NCI-H524 treated with DMSO at 0.1 percent for 48 hours (cell line): ENCODE measurements around the gene CTBS.
"Not testable (repeated sequence)": the region's sequence is repeated elsewhere in the genome, so short reads cannot be mapped to it uniquely, and the experiment has no call there.

Experiments used
- DNase-seq: peaks from one replicate; lab custom pipeline; 2025; lab: John Stamatoyannopoulos, UW

Gene CTBS

DNA sequence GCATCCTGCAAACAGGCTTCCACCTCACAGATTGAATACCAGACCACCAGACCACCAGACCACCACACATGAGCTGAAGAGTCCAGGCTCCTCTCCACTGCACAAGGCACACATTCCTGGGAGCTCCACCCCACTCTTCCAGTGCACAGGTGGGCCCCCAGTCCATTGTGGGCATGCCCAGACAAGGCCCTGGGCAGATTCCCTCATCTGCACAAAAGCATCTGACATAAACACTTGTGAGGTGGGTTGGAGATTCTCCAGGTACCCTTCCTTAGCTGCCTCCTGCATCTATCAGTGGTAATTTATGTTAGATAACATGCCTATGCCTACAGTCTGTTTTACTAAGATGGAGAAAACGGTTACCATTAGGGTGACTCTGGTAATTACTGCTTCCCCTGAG lies 11.6 kb upstream of the CTBS start:
- no peak for DNase-seq

DNA sequence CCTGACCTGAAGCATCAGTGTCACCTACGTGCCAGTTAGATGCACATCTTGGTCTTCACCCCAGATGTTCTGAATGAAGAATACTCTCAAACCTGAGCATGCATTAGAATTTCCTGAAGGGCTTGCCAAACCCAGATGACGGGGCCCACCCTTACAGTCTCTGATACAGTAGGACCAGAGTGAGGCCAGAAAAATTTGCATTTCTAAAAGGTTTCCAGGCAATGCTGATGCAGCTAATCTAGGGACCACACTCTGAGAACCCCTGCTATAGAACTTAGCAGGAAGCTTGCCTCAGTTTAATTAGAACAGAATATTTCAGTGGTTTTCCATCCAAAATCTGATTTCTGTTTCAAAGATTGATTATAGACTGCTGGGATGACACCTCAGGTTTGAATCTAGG lies 9.9 kb upstream of the CTBS start:
- no peak for DNase-seq

DNA sequence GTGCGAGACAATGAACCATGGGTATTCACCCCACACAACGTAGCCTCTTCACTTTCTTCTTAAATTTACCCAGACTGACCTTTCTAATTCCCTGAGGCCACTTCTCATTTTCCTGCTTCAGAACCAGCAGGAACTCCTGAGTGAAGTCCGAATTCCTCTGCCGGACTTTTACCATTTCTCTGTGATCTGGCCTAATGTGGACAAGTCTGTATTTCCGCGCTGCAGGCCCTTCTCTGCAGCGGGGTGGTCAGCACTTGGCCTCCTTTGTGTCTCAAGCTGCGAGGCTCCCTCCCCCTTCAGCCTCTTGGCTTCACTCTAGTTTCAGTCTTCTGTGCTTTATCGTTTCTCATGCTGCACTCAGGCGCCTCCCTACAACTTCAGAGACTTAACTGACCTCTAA lies 9.4 kb upstream of the CTBS start:
- DNase-seq, result no peak

DNA sequence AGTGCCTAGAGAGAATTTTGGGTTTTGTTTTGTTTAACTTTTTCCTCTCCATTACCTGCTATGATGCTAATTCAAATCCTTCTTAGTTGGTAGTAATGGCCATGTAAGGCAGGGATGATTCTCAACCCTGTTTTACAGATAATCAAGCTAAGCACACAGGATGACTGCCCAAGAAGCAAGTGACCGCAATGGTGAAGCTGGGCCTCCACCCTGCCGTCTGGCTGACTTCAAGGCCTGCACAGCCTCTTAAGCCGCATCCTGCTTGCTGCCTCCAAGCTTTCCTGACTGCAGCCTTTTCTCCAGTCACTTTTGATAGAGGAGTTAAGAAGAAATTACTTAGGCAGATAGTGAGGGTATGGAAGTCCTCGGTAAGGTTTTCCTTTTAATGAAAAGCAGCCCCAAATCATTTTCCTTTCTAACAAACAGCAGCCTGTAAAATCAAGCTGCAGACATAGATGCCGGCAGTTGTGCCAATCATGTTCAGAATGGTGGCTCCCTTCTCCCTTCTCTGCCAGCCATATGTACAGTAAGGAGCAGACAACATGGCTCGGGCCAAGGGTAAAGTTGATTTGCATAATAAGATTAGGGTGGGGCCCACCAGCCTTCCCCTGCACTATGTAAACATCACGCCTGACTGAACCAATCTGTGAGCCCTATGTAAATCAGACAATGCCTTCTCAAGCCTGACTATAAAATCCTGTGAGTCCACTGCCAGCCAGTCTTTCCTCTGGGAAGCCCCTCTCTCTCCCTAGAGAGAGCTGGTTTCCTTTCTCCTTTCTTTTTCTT lies 8.8 kb upstream of the CTBS start:
- DNase-seq, result peak; percentile 94

DNA sequence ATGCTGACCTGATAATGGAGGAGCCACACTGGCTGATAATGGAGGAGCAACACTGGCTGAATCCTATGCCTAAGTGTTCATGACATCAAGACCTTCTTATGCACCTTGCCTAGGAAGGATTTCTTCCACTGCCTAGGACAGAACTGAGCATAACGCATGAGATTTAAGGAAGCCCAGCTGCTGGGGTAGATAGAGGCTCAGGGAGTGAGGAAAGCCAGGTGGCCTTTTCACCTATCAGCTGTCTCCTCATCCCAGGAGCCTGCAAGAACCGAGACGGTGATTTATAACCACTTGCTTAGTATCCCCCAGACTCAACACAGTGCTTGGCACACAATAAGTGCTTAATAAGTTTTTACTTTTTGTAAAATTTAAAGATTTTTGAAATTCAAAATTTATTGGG lies 7.4 kb upstream of the CTBS start:
- no peak for DNase-seq

DNA sequence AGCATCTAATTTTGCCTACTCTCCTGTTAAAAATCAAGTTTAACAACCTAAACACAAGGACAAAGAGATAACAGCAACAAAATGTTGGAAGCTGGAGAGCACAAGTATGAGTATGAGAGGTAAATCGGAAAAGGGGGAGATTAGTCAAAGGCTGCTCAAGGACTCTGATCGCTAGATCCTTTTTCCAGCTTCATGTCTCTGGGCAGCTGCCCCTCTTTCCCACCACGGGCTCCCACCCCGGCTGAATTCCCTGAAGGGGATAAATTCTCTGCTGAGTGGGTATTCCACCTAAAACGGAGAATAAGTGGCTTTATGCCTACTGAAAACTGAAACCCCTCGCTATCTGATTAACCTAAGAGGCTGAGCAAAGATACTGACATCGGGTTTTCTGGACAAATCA lies 696 bp upstream of the CTBS start:
- DNase-seq, result peak; percentile 32

DNA sequence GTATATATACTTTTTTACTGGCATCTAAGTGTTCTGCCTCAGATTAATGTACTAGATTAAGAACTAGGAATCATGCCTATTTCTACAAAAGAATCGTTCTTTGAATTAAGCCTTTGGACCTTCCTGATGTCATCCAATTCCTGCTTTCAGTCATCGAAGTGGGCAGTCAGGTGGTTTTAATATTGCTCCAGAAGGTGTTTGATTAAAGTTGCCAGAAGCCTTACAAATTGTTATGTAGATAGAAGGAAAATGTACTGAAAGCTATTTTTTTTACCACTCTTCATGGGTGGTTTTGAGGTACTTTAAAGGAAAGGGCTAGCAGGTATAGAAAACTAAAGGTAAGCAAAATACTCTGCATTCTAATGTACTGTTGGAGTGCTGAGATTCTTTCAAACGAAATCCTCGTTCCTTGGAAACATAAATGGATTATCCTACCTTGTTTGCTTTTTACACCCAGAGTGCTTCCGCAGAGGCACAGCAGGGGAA lies 716 bp downstream of the CTBS start:
- no peak for DNase-seq

DNA sequence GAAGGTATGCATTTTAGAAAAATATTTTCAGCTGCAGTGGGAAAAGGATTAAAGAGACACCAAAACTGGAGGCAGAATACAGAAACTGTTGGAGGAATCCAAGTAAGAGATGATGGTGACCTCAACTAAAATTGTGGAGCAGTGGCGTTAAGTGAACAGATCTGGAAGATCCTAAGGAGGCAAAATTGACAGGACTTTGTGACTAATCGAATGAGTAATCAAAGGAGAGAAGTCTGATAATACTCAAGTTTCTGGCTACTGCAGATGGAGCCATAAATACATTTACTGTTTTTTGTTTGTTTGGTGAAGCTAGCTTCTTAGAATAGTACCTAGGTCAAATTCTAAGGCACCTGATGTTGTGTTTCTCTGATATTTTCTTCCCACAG lies 3.1 kb downstream of the CTBS start:
- DNase-seq, result no peak

DNA sequence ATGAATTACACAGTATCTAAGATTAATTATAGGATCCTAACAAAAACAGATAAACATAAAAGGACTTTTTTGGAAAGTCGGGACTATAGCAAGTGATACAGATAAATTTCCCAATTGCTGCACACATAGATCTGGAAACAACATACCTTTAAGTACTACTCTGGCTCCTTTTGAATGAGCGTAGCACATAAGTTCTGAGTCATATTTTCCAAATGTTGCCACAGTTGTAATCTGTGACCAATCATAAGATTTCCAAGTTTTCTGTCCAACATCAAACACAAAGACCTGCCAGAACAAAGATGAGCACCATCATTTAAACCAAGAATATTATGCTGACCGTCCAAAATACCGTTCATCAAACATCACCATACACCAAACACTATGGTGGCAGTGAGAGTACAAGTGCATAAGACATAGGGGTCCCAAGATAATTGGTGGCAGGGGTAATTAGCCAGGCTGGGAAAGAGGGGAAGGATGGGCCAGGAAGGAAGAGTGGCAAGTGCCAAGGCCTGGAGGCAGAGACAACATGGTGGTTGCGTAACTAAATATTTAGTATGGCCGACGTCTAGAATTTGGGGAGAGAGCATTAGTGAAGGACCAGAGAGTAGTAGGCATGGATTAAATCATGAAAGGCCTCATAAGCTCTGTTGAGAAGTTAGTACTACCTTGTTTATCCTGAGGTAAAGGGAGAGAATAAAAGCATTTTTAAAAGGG lies 3.6 kb downstream of the CTBS start:
- DNase-seq, result no peak

DNA sequence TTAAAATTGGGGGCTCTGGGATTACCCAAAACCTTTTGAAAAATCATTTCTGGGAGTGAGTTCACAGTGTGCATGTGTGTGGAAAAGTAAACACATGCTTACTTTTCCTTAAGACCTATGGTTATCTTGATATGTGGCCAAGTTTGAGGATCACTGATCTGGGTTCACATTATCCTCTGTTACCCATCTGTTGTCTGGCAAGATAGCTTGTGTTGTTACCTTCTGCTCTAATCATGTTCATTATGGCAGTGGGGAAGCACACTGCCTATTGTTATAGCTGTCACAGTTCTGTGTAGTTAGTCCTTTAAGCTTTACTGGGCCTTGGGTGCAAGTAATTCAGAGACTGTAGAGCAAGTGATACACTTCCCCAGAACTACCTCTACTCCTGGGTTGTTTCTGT lies 5.0 kb downstream of the CTBS start:
- peak; percentile 52 for DNase-seq

DNA sequence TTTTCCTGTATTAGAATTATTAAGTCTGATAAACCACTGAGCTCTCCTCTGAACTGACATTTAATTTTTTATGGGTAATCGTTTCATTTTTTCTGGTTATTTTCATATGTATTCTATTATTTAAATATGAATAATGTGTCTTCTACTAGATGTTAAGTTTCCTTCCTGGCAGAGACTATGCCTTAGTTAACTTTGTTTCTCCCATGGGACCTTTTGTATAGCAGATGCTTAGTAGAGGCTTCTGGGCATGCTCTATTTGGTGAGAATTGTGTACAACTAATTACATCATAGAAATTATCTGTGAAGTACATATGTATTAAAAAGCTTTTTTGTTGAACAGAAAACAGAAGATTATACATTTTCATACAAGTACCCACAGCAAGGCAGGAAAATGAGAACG lies 23.4 kb downstream of the CTBS start:
- no peak for DNase-seq

DNA sequence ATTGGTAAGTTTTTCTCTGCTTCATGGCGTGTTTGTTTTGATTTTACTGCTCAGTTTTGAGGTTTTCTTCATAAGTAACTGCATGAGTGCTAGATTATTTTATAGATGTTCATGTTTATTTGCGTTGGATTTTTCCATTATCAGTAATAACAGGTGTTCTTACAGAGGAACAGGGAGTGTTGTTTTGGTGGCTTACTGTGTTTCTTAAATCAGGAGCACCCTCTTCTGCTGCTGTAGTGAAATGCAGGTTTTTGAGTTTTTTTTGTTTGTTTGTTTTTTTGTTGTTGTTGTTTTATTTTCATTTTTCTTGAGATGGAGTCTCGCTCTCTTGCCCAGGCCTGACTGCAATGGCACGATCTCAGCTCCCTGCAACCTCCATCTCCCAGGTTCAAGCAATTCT lies 32.6 kb downstream of the CTBS start:
- DNase-seq, result no peak

DNA sequence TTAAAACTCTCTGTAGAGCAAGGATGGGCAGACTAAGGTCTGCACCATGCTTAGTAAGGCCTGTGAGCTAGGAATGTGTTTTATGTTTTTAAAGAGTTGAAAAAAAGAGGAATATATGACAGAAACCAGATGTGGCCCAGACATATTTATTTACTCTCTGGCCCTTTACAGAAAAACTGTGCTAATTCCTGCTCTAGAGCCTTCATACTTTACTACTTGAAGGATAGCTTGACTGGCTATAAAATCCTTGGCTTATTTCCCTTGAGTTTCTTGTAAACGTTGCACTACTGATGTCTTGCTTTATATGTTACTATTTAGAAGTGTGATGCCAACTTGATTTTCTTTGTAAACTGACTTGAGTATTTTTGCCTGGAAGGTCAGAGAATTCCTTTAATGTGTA lies 33.5 kb downstream of the CTBS start:
- no peak for DNase-seq

DNA sequence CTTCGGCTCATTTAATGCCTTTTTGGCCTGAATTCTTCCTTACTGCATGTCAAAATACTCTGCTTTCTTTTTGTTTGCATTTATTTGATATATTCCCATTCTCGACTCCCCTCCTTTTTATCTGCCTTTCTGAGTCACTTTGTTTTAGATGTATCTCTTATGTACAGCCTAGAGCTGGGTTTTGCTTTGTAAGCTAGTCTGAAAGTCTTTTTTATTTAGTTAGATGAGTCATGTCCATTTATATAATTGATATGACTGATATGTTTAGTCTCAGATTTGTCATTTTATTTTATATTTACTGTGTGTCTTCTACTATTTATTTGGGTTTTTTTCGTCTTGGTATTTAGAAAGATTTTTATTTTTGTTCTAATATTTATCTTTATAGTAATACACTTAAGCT lies 34.3 kb downstream of the CTBS start:
- DNase-seq, result no peak

DNA sequence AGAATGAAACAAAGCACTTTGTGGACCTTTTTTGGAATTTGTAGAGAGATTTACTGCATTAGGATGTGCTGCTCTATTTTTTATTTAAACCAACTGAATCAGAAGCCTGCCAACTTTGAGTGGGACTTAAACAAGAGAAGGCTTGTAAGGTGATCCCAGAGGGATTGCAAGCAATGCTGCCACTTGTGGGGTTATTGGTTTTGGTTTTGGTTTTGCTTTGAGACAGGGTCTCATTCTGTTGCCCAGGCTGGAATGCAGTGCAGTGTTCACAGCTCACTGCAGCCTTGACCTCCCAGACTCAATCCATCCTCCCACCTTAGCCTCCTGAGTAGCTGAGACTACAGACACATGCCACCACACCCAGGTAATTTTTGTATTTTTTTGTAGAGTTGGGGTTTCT lies 35.6 kb downstream of the CTBS start:
- DNase-seq, result no peak

DNA sequence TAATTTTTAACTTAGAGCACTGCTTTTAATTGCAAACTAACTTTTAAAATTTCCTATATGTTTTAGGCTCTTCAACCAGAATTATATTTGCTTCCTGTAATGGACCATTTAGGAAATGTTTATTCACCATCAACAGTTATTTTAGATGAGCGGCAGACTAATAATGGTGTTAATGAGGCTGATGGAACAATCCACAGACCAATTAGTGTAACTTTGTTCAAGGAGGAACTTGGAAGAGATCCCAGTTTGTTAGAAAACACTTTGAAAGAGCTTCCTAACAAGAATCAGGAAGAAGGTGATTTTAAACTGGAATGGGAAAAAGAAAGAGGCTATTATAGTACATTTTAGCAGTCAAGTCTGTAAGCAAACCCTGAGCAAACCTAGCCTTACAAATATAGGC lies 48.5 kb downstream of the CTBS start:
- no peak for DNase-seq

DNA sequence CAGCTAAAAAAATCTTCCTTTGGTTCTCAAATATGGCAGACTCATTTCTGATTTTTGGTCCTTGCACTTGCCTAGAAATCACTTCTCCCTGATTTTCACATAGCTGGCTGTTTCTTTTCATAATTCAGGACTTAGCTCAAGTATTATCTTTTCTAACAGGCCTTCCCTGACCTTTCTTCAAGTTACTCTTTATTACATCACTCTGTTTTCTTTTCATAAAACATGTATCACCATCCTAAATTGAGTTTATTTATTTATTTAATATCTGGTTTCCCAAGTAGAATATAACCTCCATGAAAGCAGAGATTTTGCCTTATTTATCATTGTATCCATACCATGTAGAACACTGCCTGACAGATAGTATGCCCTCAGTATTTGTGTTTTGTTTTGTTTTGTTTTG lies 49.6 kb downstream of the CTBS start:
- no peak for DNase-seq

DNA sequence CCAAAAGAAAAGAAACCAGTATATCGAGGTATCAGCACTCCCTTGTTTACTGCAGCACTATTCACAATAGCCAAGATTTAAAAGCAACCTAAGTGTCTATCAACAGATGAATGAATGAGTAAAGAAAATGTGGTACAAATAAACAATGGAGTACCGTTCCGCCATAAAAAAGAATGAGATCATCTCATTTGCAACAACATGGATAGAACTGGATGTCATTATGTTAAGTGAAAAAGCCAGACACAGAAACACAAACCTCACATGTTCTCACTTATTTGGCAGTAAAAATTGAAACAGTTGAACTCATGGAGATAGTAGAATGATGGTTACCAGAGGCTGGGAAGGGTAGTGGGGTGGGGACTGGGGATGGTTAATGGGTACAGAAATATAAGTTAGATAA lies 63.6 kb downstream of the CTBS start:
- no peak for DNase-seq

DNA sequence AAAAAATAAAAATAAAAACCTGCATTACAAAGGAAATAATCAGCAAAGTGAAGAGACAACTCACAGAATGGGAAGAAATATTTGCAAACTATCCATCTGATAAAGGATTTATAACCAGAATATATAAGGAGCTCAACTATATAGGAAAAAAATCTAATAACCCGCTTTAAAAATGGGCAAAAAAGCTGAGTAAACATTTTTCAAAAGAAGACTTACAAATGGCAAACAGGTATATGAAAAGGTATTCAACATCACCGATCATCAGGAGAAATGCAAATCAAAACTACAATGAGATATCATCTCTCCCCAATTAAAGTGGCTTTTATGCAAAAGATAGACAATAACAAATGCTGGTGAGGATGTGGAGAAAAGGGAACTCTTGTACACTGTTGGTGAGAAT lies 64.1 kb downstream of the CTBS start:
- no peak for DNase-seq

DNA sequence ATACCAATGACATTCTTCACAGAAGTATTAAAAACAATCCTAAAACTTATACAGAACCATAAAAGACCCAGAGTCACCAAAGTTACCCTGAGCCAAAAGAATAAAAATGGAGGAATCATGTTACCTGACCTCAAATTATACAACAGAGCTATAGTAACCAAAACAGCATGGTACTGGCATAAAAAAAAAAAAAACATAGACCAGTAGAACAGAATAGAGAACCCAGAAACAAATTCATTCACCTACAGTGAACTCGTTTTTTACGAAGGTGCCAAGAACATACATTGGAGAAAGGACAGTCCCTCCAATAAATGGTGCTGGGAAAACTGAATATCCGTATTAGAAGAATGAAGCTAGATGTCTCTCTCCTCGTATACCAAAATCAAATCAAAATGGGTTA lies 65.2 kb downstream of the CTBS start:
- no peak for DNase-seq

DNA sequence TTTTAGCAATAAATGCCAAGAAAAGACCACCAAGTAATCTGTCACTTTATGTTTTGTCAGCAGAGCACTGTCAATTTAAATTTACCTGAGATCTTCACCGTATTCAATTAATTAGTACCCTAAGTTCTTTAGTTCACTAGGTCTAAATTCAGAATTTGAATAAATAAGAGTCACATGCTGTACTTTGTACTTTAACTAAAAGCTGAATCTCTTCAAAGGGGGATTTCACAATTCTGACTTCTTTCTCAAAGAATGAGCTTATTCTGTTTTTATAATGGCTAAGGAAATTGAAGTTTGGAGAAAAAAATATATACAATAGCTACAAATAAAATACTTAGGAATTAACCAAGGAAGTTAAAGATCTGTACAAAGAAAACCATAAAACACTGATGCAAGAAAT lies 65.7 kb downstream of the CTBS start:
- no peak for DNase-seq

DNA sequence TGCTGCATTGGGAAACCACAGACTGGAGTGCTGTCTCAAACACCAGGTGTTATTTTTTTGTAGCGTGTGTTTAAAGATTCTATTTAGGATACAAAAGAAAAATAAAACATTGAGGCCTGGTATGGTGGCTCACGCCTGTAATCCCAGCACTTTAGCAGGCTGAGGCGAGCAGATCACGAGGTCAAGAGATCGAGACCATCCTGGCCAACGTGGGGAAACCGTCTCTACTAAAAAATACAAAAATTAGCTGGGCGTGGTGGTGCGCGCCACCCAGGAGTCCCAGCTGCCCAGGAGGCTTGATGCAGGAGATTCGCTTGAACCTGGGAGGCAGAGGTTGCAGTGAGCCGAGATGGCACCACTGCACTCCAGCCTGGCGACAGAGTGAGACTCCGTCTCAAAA lies 66.4 kb downstream of the CTBS start:
- DNase-seq, result not testable (repeated sequence)

DNA sequence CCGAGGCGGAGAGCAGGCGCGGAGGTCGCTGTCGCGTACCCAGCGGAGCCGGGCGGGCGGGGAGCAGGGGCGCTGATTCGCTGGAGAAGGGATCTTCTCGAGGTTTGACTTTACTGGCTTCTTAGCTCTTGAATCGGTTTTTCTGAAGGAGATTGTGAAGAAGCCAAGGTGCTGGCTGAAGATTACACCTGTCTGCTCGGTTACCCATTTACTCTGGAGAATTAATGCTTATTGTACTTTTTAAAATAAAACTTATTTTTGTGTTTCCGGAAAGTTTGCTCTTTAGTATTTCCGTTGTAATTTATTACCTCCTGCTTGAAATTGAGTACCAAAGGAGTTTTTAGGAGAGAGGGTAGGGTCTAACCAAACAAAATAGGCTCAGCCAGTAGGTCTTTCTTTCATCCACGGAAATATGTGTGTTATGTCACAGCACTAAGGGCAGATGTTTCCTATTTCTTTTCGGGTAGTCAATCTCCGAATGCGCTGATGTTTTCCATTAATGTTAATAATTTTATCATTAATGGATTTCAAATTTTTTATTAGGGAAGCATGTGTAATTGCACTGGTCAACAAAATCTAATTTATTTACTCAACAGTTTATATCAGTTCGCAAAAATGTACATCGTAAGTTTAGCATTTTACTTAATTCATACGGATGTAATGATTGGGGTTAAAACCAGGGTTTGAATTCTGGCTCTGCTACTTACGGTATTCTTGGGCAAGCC lies 67.3 kb downstream of the CTBS start:
- no peak for DNase-seq
